SK-N-SH (cell line): ENCODE data around the gene DUSP1. TPM values are rescaled to one million over a fixed set of nuclear protein-coding genes. Genes with fewer than 3 reads are reported as not detected.
A peak's percentile ranks its signal among the peaks of the same experiment; 100 is the strongest.

ENCODE experiments used
- CTCF ChIA-PET: fragments of 300-600, 350-600 bp; formaldehyde crosslinking; extraction: SDS; loops from one replicate; lab custom pipeline; 2021; lab: Yijun Ruan, JAX
- POLR2A ChIA-PET: fragments of 350-600 bp; sonication (Branson Sonifier 250); formaldehyde crosslinking; extraction: SDS; loops from one replicate; lab custom pipeline; 2020; ENCODE audit warnings: antibody characterized with exemption, inconsistent platforms; lab: Yijun Ruan, JAX
- DNase-seq: peaks from one replicate; pipeline ENCODE4 v3.0.0; 2012
- H2AFZ ChIP-seq: fragments of 200-600 bp; sonication (generic); 2 replicates; pipeline ENCODE4 v1.8.1; 2016; ENCODE audit warnings: antibody characterized with exemption, mild to moderate bottlenecking, low read depth
- H3F3A ChIP-seq: fragments of 200-600 bp; sonication (generic); replicated peaks from 2 replicates; pipeline ENCODE3; 2016; ENCODE audit warnings: antibody characterized with exemption, mild to moderate bottlenecking; ENCODE audit not compliant: insufficient read depth
- H3K27ac ChIP-seq, 2 experiments: fragments of 200-500 bp in 1 of 2; fragments of 200-600 bp in 1 of 2; sonication (Bioruptor generic) in 1 of 2; sonication (generic), shearing (Covaris generic) in 1 of 2; 2 replicates each; pipeline versions ENCODE4 v1.5.1 to v1.6.1; 2014 to 2016; ENCODE audit warnings: low read depth in 2 of 2, inconsistent platforms in 1 of 2, low read length in 1 of 2, mild to moderate bottlenecking in 1 of 2, mixed read lengths in 1 of 2
- H3K27me3 ChIP-seq: fragments of 200-600 bp; sonication (generic), shearing (Covaris generic); 2 replicates; pipeline ENCODE4 v1.6.1; 2016; ENCODE audit warnings: mixed run types; ENCODE audit not compliant: insufficient read depth
- H3K36me3 ChIP-seq, 2 experiments: fragments of 200-500 bp in 1 of 2; fragments of 200-600 bp in 1 of 2; sonication (Bioruptor generic) in 1 of 2; sonication (generic) in 1 of 2; replicated peaks in 1 of 2; 2 replicates each; pipeline versions ENCODE3 to v1.5.1; 2014 to 2016; ENCODE audit warnings: low read length in 1 of 2, mild to moderate bottlenecking in 1 of 2; ENCODE audit not compliant: insufficient read depth in 2 of 2, control insufficient read depth in 1 of 2
- H3K4me1 ChIP-seq, 2 experiments: fragments of 200-500 bp in 1 of 2; fragments of 200-600 bp in 1 of 2; sonication (Bioruptor generic) in 1 of 2; sonication (generic), shearing (Covaris generic) in 1 of 2; 2 replicates each; pipeline versions ENCODE4 v1.5.1 to v1.6.1; 2014 to 2016; ENCODE audit warnings: low read depth in 1 of 2, low read length in 1 of 2, mixed run types in 1 of 2; ENCODE audit not compliant: insufficient read depth in 2 of 2, control insufficient read depth in 1 of 2
- H3K4me2 ChIP-seq: fragments of 200-600 bp; sonication (generic), shearing (Covaris generic); 2 replicates; pipeline ENCODE4 v1.6.1; 2017; ENCODE audit warnings: mixed run types
- H3K4me3 ChIP-seq, 2 experiments: fragments of 200-500 bp in 1 of 2; fragments of 200-600 bp in 1 of 2; sonication (Bioruptor generic) in 1 of 2; sonication (generic), shearing (Covaris generic) in 1 of 2; 2 replicates each; pipeline versions ENCODE4 v1.5.1 to v1.8.1; 2014 to 2016; ENCODE audit warnings: low read depth in 2 of 2, inconsistent platforms in 1 of 2, low read length in 1 of 2, mild to moderate bottlenecking in 1 of 2, mixed read lengths in 1 of 2, moderate library complexity in 1 of 2
- H3K79me2 ChIP-seq: fragments of 200-600 bp; sonication (generic); 2 replicates; pipeline ENCODE4 v1.8.1; 2017; ENCODE audit warnings: mild to moderate bottlenecking; ENCODE audit not compliant: insufficient read depth
- H3K9ac ChIP-seq: fragments of 200-600 bp; sonication (generic); 2 replicates; pipeline ENCODE4 v1.6.1; 2017; ENCODE audit warnings: mixed run types
- H3K9me2 ChIP-seq: fragments of 200-600 bp; sonication (generic); 2 replicates; pipeline ENCODE4 v1.6.1; 2017; ENCODE audit warnings: mixed run types
- H3K9me3 ChIP-seq: fragments of 200-600 bp; sonication (generic); 2 replicates; pipeline ENCODE4 v1.6.1; 2017; ENCODE audit warnings: mixed run types, mild to moderate bottlenecking, moderate library complexity
- H4K20me1 ChIP-seq: fragments of 200-600 bp; sonication (generic); 2 replicates; pipeline ENCODE4 v1.6.1; 2017; ENCODE audit warnings: mild to moderate bottlenecking, mixed run types; ENCODE audit not compliant: insufficient read depth
- ELF1 ChIP-seq: IDR thresholded peaks from 2 replicates; pipeline ENCODE4 v1.4.0; 2012
- FOSL2 ChIP-seq: IDR thresholded peaks from 2 replicates; pipeline ENCODE4 v1.4.0; 2012; ENCODE audit warnings: low read depth, mild to moderate bottlenecking, moderate library complexity, borderline replicate concordance
- FOXJ3 ChIP-seq: sonication (generic); formaldehyde crosslinking; IDR thresholded peaks from 2 replicates; pipeline ENCODE4 v1.5.1; 2020; ENCODE audit warnings: mild to moderate bottlenecking, missing genetic modification reagents
- GATA2 ChIP-seq: sonication (generic); formaldehyde crosslinking; IDR thresholded peaks from 2 replicates; pipeline ENCODE4 v1.5.0; 2020; ENCODE audit warnings: mild to moderate bottlenecking, missing genetic modification reagents
- JUND ChIP-seq: IDR thresholded peaks from 2 replicates; pipeline ENCODE4 v1.4.0; 2012
- MXI1 ChIP-seq: IDR thresholded peaks from 2 replicates; pipeline ENCODE4 v1.6.1; 2012; ENCODE audit warnings: mild to moderate bottlenecking, low read depth, low read length, improper control_type of control experiment
- NRF1 ChIP-seq: IDR thresholded peaks from 2 replicates; pipeline ENCODE4 v1.6.1; 2012; ENCODE audit warnings: low read depth, mild to moderate bottlenecking, low read length
- POLR2AphosphoS5 ChIP-seq: IDR thresholded peaks from 2 replicates; pipeline ENCODE4 v1.6.1; 2012; ENCODE audit warnings: low read depth, low read length
- RAD21 ChIP-seq: IDR thresholded peaks from 2 replicates; pipeline ENCODE4 v1.6.1; 2012; ENCODE audit warnings: mild to moderate bottlenecking, low read length
- RFX5 ChIP-seq: IDR thresholded peaks from 2 replicates; pipeline ENCODE4 v1.6.1; 2012; ENCODE audit warnings: mild to moderate bottlenecking, improper control_type of control experiment, low read length
- YY1 ChIP-seq: IDR thresholded peaks from 2 replicates; pipeline ENCODE4 v1.4.0; 2012; ENCODE audit warnings: low read depth, mild to moderate bottlenecking
- WGBS: methylation state at CpG from one replicate; pipeline ENCODE4 v1.1.6; 2017; ENCODE audit warnings: low lambda C conversion rate; 5-methylcytosine and 5-hydroxymethylcytosine counted together
- polyA plus RNA-seq, 3 experiments: library from polyadenylated mRNA; depleted of rRNA; stranded (reverse); fragments of >200 nt; gene quantifications; 2 replicates each; pipeline ENCODE4 v1.2.3, GENCODE V29; 2012

The DUSP1 gene
- polyA plus RNA-seq, 1 of the 3 experiments (the other 2 are of a cell fraction) = 455 TPM

DNA sequence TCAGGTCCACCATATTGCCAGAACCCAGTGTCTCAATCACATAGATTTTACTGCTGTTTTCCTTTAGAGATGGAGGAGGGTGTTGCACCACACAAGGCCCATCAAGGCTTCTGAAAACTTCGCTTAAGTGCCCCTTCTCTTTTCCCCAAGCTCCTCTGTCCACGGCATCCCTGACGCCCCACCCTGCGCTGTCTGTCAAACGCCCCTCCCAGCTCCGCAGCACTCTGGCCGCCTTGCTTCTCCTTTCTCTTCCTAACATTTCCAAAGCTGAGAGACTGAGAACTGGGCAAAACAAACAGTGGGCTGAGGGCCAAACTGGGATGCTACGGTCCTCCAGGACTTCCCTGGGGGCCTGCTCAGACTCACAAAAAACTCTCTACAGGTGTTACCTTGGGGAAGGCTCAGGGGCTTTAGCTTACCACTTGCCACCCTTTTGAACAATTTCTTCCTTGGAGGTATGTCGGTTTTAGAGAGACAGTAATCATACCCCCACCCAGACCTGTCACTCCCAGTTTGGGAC, 34.8 kb upstream of the DUSP1 start:
- WGBS = 84% methylated on average over 9 of the region's 9 CpGs
- no peak for DNase-seq
- H3K9me2 ChIP-seq = no peaks in the 10 kb centered on the region
- no peaks in the 10 kb centered on the region for H3K9me3 ChIP-seq
- H3K36me3 ChIP-seq = no peaks in the 10 kb centered on the region
- ChIA-PET POLR2A (no interaction called here), CTCF (interaction anchor here (1.0 kb wide), 1 partner anchor 34 kb away, joined by 3 read pairs; no protein-coding TSS in a partner anchor)
- H3K4me2 ChIP-seq = no peak overlapping the region
- H3K4me1 ChIP-seq = 0 out of 4 replicates have a peak, but pooled peaks cover 0 to 5% of the 10 kb centered on the region in 2 experiments
- no peaks in the 10 kb centered on the region for H3K27me3 ChIP-seq
- TF ChIP-seq RAD21 (no peak), GATA2 (CRISPR knock-in tag) (no peak), FOSL2 (no peak), RFX5 (no peak), ELF1 (no peak)
- no peak overlapping the region for H3K27ac ChIP-seq
- H3K4me3 ChIP-seq = no peak overlapping the region
- H2AFZ ChIP-seq = no peak overlapping the region
- no peaks in the 10 kb centered on the region for H4K20me1 ChIP-seq
- peaks cover 6% of the 10 kb centered on the region for H3F3A ChIP-seq
- no peak overlapping the region for H3K9ac ChIP-seq
- no peaks in the 10 kb centered on the region for H3K79me2 ChIP-seq

- H3K9me2 ChIP-seq = no peaks in the 10 kb centered on the region
- H2AFZ ChIP-seq = no peak overlapping the region
- DNase-seq = no peak
- H3K4me3 ChIP-seq = no peak overlapping the region
- ChIA-PET POLR2A (no interaction called here), CTCF (no interaction called here)
- 84% methylated on average over 3 of the region's 3 CpGs for WGBS
- H3K27me3 ChIP-seq = no peaks in the 10 kb centered on the region
- no peak overlapping the region for H3K4me2 ChIP-seq
- no peaks in the 10 kb centered on the region for H3K36me3 ChIP-seq
- H3K9me3 ChIP-seq = no peaks in the 10 kb centered on the region
- H3K27ac ChIP-seq = no peak overlapping the region
- no peaks in the 10 kb centered on the region for H3K79me2 ChIP-seq
- no peaks in the 10 kb centered on the region for H4K20me1 ChIP-seq
- no peak for TF ChIP-seq POLR2AphosphoS5
- no peak for TF ChIP-seq YY1
- TF ChIP-seq GATA2 (CRISPR knock-in tag) = no peak
- no peak for TF ChIP-seq MXI1
- peaks cover 8% of the 10 kb centered on the region for H3F3A ChIP-seq
- 0 out of 4 replicates have a peak, but pooled peaks cover 0 to 10% of the 10 kb centered on the region in 2 experiments for H3K4me1 ChIP-seq
- no peak overlapping the region for H3K9ac ChIP-seq
These were observed 34.2 kb upstream of the DUSP1 start for GRCh38 chr5:172805018-172805683.

GRCh38 chr5:172802567-172803176, 31.7 kb upstream of the DUSP1 start:
- peaks cover 0 to 29% of the 10 kb centered on the region in 2 experiments; a peak in 2 of 4 replicates for H3K4me1 ChIP-seq
- H3K27ac ChIP-seq = no peak overlapping the region
- no peaks in the 10 kb centered on the region for H3K9me3 ChIP-seq
- no peak overlapping the region for H2AFZ ChIP-seq
- no peaks in the 10 kb centered on the region for H3K36me3 ChIP-seq
- TF ChIP-seq FOSL2 (peak; percentile 24; the same call in 1 of the 2 replicates), JUND (peak; percentile 9; the same call in 1 of the 2 replicates), NRF1 (no peak), FOXJ3 (no peak)
- no peaks in the 10 kb centered on the region for H4K20me1 ChIP-seq
- ChIA-PET POLR2A (no interaction called here), CTCF (interaction anchor here (1.2 kb wide), 1 partner anchor 32 kb away, joined by 4 read pairs; the partner anchor contains the start of gene DUSP1)
- no peak overlapping the region for H3K9ac ChIP-seq
- no peak overlapping the region for H3K4me3 ChIP-seq
- no peaks in the 10 kb centered on the region for H3K9me2 ChIP-seq
- no peak for DNase-seq
- H3K79me2 ChIP-seq = no peaks in the 10 kb centered on the region
- H3K27me3 ChIP-seq = no peaks in the 10 kb centered on the region
- 88% methylated on average over 4 of the region's 4 CpGs for WGBS
- peaks cover 19% of the 10 kb centered on the region for H3F3A ChIP-seq
- no peak overlapping the region for H3K4me2 ChIP-seq
